Gastrocnemius medialis (tissue), 4 donors: ENCODE measurements around the gene ARMC8.

ENCODE experiments used
- CTCF ChIP-seq, 5 experiments: fragments of 450-650 bp in 3 of 5; fragments of 200-600 bp in 2 of 5; sonication (generic) in 2 of 5; IDR thresholded peaks in 4 of 5; conservative IDR thresholded peaks in 1 of 5; 1 replicate in 4 of 5; 2 replicates in 1 of 5; pipeline ENCODE4 v1.5.1; 2016 to 2019; ENCODE audit warnings: antibody characterized with exemption in 5 of 5, mild to moderate bottlenecking in 3 of 5, moderate library complexity in 3 of 5
- POLR2A ChIP-seq, 2 donors: fragments of 450-650 bp; IDR thresholded peaks; one replicate each; pipeline ENCODE4 v1.6.1; 2017; ENCODE audit warnings: antibody characterized with exemption in 2 of 2, mild to moderate bottlenecking in 2 of 2, moderate library complexity in 2 of 2

DNA sequence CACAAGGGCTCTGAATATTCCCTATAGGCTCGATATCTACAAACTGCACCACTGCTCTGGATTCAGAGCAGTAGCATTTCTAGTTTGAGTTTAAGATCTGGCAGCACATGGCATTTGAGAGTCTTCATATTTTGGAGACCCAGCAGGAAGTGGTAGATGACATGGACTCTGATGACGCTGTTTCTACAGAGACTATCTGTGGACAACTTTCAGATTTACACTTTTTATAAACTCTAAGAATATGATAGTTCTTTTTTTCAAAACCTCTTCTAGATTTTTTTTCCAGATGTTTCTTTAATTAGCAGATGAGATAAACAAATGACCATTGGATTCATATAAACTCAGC lies 35.8 kb downstream of the ARMC8 start:
- TF ChIP-seq POLR2A (IDR thresholded peaks at IDR 0.05) (no peak), CTCF (IDR thresholded peaks at IDR 0.05 in 4 of 5, conservative IDR thresholded peaks at IDR 0.05 in 1 of 5) (no peak)
